ENCODE results near the gene MAP2K3. TPM values are rescaled to one million over a fixed set of nuclear protein-coding genes. Genes with fewer than 3 reads are reported as not detected.

MAP2K3 gene
- total and polyA plus RNA-seq, 12 donors = 6.4 to 64.8 (median 32.2) TPM

GRCh38 chr17:21357281-21357680, 72.8 kb downstream of the MAP2K3 start:
- no peaks in the 10 kb centered on the region for H3K9me3 ChIP-seq (replicated peaks in 1 of 3)
- H3K4me1 ChIP-seq (replicated peaks in 1 of 2) = no peaks in the 10 kb centered on the region
- H3K27ac ChIP-seq = no peak overlapping the region
- H3K4me3 ChIP-seq = no peak overlapping the region
- DNase-seq = no peak
- TF ChIP-seq POLR2A (IDR thresholded peaks at IDR 0.05) (no peak), CTCF (IDR thresholded peaks at IDR 0.05) (no peak)
- intact Hi-C loops (cut with DNase I) = no loop called here
- no peaks in the 10 kb centered on the region for H3K36me3 ChIP-seq (replicated peaks in 1 of 2)
- no peaks in the 10 kb centered on the region for H3K27me3 ChIP-seq
- 65 to 87% (median 85%) methylated on average over 4 to 5 of the region's 5 CpGs for WGBS, 4 donors

GRCh38 chr17:21357696-21358656, 73.5 kb downstream of the MAP2K3 start:
- H3K27ac ChIP-seq = no peak overlapping the region
- no peaks in the 10 kb centered on the region for H3K36me3 ChIP-seq (replicated peaks in 1 of 2)
- H3K4me3 ChIP-seq = no peak overlapping the region
- H3K27me3 ChIP-seq = no peaks in the 10 kb centered on the region
- intact Hi-C loops (cut with DNase I) = no loop called here
- H3K4me1 ChIP-seq (replicated peaks in 1 of 2) = no peaks in the 10 kb centered on the region
- TF ChIP-seq POLR2A (IDR thresholded peaks at IDR 0.05) (no peak), CTCF (IDR thresholded peaks at IDR 0.05) (no peak)
- DNase-seq = no peak
- WGBS, 4 donors = 47 to 82% (median 70%) methylated on average over 6 to 10 of the region's 10 CpGs
- H3K9me3 ChIP-seq (replicated peaks in 1 of 3) = no peaks in the 10 kb centered on the region

GRCh38 chr17:21358682-21359482, 74.4 kb downstream of the MAP2K3 start:
- TF ChIP-seq POLR2A (IDR thresholded peaks at IDR 0.05) (no peak), CTCF (IDR thresholded peaks at IDR 0.05) (no peak)

GRCh38 chr17:21359483-21359840, 75.0 kb downstream of the MAP2K3 start:
- Histone ChIP-seq H3K27ac (no peak overlapping the region), H3K36me3 (replicated peaks in 1 of 2) (no peaks in the 10 kb centered on the region), H3K9me3 (replicated peaks in 1 of 3) (no peaks in the 10 kb centered on the region), H3K27me3 (no peaks in the 10 kb centered on the region), H3K4me3 (no peak overlapping the region), H3K4me1 (replicated peaks in 1 of 2) (no peaks in the 10 kb centered on the region)
- WGBS, 4 donors = 82 to 93% (median 85%) methylated on average over 5 to 9 of the region's 9 CpGs
- no peak for TF ChIP-seq CTCF (IDR thresholded peaks at IDR 0.05)
- no peak for TF ChIP-seq POLR2A (IDR thresholded peaks at IDR 0.05)
- intact Hi-C loops (cut with DNase I) = no loop called here
- DNase-seq = no peak

More at GRCh38 chr17:21358682-21359482, 74.4 kb downstream of the MAP2K3 start:
- intact Hi-C loops (cut with DNase I) = no loop called here
- H3K36me3 ChIP-seq (replicated peaks in 1 of 2) = no peaks in the 10 kb centered on the region
- H3K4me3 ChIP-seq = no peak overlapping the region
- no peaks in the 10 kb centered on the region for H3K9me3 ChIP-seq (replicated peaks in 1 of 3)
- 67 to 82% (median 72%) methylated on average over 8 to 12 of the region's 12 CpGs for WGBS, 4 donors
- no peak for DNase-seq
- no peaks in the 10 kb centered on the region for H3K27me3 ChIP-seq
- no peak overlapping the region for H3K27ac ChIP-seq
- no peaks in the 10 kb centered on the region for H3K4me1 ChIP-seq (replicated peaks in 1 of 2)

Measured in adrenal gland (tissue), 12 donors.